ENCODE measurements around the gene BAK1. TPM values are rescaled to one million over a fixed set of nuclear protein-coding genes. Genes with fewer than 3 reads are reported as not detected.

Gene BAK1
- total and polyA plus RNA-seq, 2 of the 13 experiments (the other 11 are each of a cell fraction or from before 2014, with no cell fraction given): 15.0 to 23.8 TPM

- TF ChIP-seq CBX1 (IDR thresholded peaks at IDR 0.05; ENCODE audit: low read depth) (no peak), HNF4A (CRISPR knock-in tag; IDR thresholded peaks at IDR 0.05) (no peak), ZNF619 (CRISPR knock-in tag; IDR thresholded peaks at IDR 0.05) (no peak), TFAP4 (IDR thresholded peaks at IDR 0.05; ENCODE audit: borderline replicate concordance, low read depth) (peak; percentile 47; the same call in 1 of the 2 replicates), ZNF776 (CRISPR knock-in tag; IDR thresholded peaks at IDR 0.05) (no peak), ZNF224 (CRISPR knock-in tag; IDR thresholded peaks at IDR 0.05) (no peak), ZNF790 (CRISPR knock-in tag; IDR thresholded peaks at IDR 0.05; ENCODE audit: borderline replicate concordance) (no peak), MED1 (CRISPR knock-in tag; IDR thresholded peaks at IDR 0.05) (peak; percentile 50; the same call in 1 of the 2 replicates), MTA3 (CRISPR knock-in tag; IDR thresholded peaks at IDR 0.05) (0 out of 2 replicates have a peak, but pooled peaks have one; percentile 11), ZNF781 (CRISPR knock-in tag; IDR thresholded peaks at IDR 0.05; ENCODE audit: borderline replicate concordance, not compliant biosample characterization) (peak; percentile 32), FOXK2 (IDR thresholded peaks at IDR 0.05) (peak; percentile 45; the same call in 1 of the 2 replicates), IRX3 (CRISPR knock-in tag; IDR thresholded peaks at IDR 0.05; ENCODE audit: borderline replicate concordance, low read depth) (no peak), ZNF18 (CRISPR knock-in tag; IDR thresholded peaks at IDR 0.05; ENCODE audit: insufficient replicate concordance) (no peak), ZBTB3 (CRISPR knock-in tag; IDR thresholded peaks at IDR 0.05; ENCODE audit: borderline replicate concordance, low read depth) (peak; percentile 49; the same call in 1 of the 2 replicates), ZNF703 (CRISPR knock-in tag; IDR thresholded peaks at IDR 0.05; ENCODE audit: borderline replicate concordance) (no peak), ZNF670 (CRISPR knock-in tag; IDR thresholded peaks at IDR 0.05; ENCODE audit: borderline replicate concordance) (0 out of 2 replicates have a peak, but pooled peaks have one; percentile 52), TMF1 (CRISPR knock-in tag; IDR thresholded peaks at IDR 0.05; ENCODE audit: low read depth) (0 out of 2 replicates have a peak, but pooled peaks have one; percentile 21), ZBTB42 (CRISPR knock-in tag; IDR thresholded peaks at IDR 0.05) (no peak), SNAPC4 (CRISPR knock-in tag; IDR thresholded peaks at IDR 0.05) (peak; percentile 84; the same call in 1 of the 2 replicates), PAF1 (CRISPR knock-in tag; IDR thresholded peaks at IDR 0.05) (no peak), TOE1 (CRISPR knock-in tag; IDR thresholded peaks at IDR 0.05) (no peak), KDM2A (CRISPR knock-in tag; IDR thresholded peaks at IDR 0.05; ENCODE audit: borderline replicate concordance, low read depth) (peak; percentile 94), RFX3 (CRISPR knock-in tag; IDR thresholded peaks at IDR 0.05) (no peak)
These were observed at the start of gene BAK1 (continued) for GRCh38 chr6:33579828-33580714.

Data from HepG2 (cell line).